Measurements from ENCODE around the gene MACO1. TPM values are rescaled to one million over a fixed set of nuclear protein-coding genes. Genes with fewer than 3 reads are reported as not detected.
A peak's percentile ranks its signal among the peaks of the same experiment; 100 is the strongest.
"Not testable (repeated sequence)": the region's sequence is repeated elsewhere in the genome, so short reads cannot be mapped to it uniquely, and the experiment has no call there.

The MACO1 gene
- total and polyA plus RNA-seq, 4 donors, result 15.3 to 23.2 (median 20.6) TPM

DNA sequence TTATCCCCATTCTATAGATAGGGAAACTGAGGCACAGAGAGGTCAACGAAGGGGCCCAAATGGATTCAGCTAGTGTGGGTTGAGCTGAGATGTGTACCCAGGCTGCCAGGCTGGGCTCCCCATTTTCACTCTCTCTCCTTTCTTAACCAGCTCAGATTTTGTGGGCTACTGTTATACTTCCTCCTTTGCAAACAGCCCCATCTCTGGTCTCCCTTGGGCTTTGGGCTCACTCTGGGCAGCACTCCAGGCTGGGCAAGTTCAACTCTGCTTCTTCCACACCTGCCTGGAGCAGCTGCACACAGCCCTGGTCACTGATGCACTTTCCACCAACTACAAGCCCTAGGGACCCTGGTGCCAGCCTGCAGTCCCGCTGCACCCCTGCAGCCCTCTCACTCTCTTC lies 32.6 kb upstream of the MACO1 start:
- not testable (repeated sequence) for H3K4me1 ChIP-seq (ENCODE audit: control insufficient read depth in 4 of 4, insufficient read depth in 4 of 4, low read length in 3 of 4); H3K27me3 ChIP-seq (ENCODE audit: control insufficient read depth in 4 of 4, insufficient read depth in 4 of 4, low read length in 3 of 4); DNase-seq (ENCODE audit: low spot score); H3K27ac ChIP-seq (ENCODE audit: low read depth in 1 of 2, low read length in 2 of 2); H3K36me3 ChIP-seq (ENCODE audit: control insufficient read depth in 4 of 4, insufficient read depth in 3 of 4, low read depth in 1 of 4, low read length in 3 of 4); H3K4me3 ChIP-seq (ENCODE audit: low read depth in 1 of 3, low read length in 3 of 3); H3K9ac ChIP-seq (ENCODE audit: low read depth in 1 of 2, low read length in 2 of 2); H3K9me3 ChIP-seq (ENCODE audit: control insufficient read depth in 4 of 4, low read length in 3 of 4)
- WGBS, result no CpG with 5 or more reads among the region's 2 CpGs

DNA sequence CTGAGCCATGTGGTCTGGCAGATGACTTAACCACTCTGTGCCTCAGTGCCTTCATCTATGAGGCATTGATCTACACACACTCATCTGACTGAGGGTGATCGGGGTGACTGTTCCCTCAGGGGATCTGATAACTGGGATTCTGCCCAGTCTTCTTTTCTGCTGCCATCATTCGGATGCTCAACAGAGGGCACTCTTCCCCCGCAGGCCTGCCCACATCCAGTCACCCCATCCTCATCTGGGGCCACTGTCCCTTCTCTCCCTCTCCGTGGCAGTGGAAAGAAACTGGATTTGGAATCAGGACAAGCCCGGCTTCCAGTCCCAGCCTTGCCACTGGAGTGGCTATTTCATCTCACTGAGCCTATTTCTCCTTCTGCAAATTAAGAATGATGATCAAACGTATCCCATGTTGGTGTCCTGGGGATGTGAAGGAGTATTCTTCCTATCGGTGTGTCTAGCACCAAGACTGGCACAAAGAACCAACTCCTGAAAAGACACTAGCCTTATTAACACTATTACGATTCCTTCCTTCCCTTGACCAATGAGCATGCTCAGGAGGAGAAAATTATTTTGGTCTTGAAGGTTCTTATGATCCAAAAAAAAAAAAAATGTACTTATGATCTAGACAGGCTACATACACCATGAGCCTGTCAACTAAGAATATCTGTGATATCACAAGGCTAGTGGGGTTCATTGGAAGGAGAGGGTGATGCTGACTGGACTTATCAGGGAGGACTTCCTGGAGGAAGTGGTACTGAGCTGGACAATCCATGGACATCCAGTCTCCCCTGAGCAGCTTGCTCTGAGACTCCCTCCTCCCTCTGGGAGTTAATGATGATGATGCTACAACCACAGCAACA lies 27.5 kb upstream of the MACO1 start:
- not testable (repeated sequence) for H3K4me1 ChIP-seq (ENCODE audit: control insufficient read depth in 4 of 4, insufficient read depth in 4 of 4, low read length in 3 of 4); H3K9me3 ChIP-seq (ENCODE audit: control insufficient read depth in 4 of 4, low read length in 3 of 4); DNase-seq (ENCODE audit: low spot score); H3K27ac ChIP-seq (ENCODE audit: low read depth in 1 of 2, low read length in 2 of 2); H3K4me3 ChIP-seq (ENCODE audit: low read depth in 1 of 3, low read length in 3 of 3); H3K36me3 ChIP-seq (ENCODE audit: control insufficient read depth in 4 of 4, insufficient read depth in 3 of 4, low read depth in 1 of 4, low read length in 3 of 4); H3K27me3 ChIP-seq (ENCODE audit: control insufficient read depth in 4 of 4, insufficient read depth in 4 of 4, low read length in 3 of 4); H3K9ac ChIP-seq (ENCODE audit: low read depth in 1 of 2, low read length in 2 of 2)
- 14% methylated on average over 6 of the region's 8 CpGs for WGBS
- TF ChIP-seq, protein P1, sequence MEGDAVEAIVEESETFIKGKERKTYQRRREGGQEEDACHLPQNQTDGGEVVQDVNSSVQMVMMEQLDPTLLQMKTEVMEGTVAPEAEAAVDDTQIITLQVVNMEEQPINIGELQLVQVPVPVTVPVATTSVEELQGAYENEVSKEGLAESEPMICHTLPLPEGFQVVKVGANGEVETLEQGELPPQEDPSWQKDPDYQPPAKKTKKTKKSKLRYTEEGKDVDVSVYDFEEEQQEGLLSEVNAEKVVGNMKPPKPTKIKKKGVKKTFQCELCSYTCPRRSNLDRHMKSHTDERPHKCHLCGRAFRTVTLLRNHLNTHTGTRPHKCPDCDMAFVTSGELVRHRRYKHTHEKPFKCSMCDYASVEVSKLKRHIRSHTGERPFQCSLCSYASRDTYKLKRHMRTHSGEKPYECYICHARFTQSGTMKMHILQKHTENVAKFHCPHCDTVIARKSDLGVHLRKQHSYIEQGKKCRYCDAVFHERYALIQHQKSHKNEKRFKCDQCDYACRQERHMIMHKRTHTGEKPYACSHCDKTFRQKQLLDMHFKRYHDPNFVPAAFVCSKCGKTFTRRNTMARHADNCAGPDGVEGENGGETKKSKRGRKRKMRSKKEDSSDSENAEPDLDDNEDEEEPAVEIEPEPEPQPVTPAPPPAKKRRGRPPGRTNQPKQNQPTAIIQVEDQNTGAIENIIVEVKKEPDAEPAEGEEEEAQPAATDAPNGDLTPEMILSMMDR (IDR thresholded peaks at IDR 0.05; ENCODE audit: low read depth, low read length, missing input control), result peak; percentile 16
- TF ChIP-seq RAD21 (IDR thresholded peaks at IDR 0.05), result peak; percentile 62 to 68

GRCh38 chr1:25405731-25406305 lies 24.9 kb upstream of the MACO1 start:
- H3K27me3 ChIP-seq (ENCODE audit: control insufficient read depth in 4 of 4, insufficient read depth in 4 of 4, low read length in 3 of 4); H3K4me3 ChIP-seq (ENCODE audit: low read depth in 1 of 3, low read length in 3 of 3); H3K9ac ChIP-seq (ENCODE audit: low read depth in 1 of 2, low read length in 2 of 2); H3K36me3 ChIP-seq (ENCODE audit: control insufficient read depth in 4 of 4, insufficient read depth in 3 of 4, low read depth in 1 of 4, low read length in 3 of 4); H3K4me1 ChIP-seq (ENCODE audit: control insufficient read depth in 4 of 4, insufficient read depth in 4 of 4, low read length in 3 of 4); H3K9me3 ChIP-seq (ENCODE audit: control insufficient read depth in 4 of 4, low read length in 3 of 4); H3K27ac ChIP-seq (ENCODE audit: low read depth in 1 of 2, low read length in 2 of 2); DNase-seq (ENCODE audit: low spot score): not testable (repeated sequence)
- 80% methylated on average over 9 of the region's 12 CpGs for WGBS

- H3K4me1 ChIP-seq (ENCODE audit: control insufficient read depth in 4 of 4, insufficient read depth in 4 of 4, low read length in 3 of 4); H3K9ac ChIP-seq (ENCODE audit: low read depth in 1 of 2, low read length in 2 of 2); H3K36me3 ChIP-seq (ENCODE audit: control insufficient read depth in 4 of 4, insufficient read depth in 3 of 4, low read depth in 1 of 4, low read length in 3 of 4); H3K9me3 ChIP-seq (ENCODE audit: control insufficient read depth in 4 of 4, low read length in 3 of 4); H3K27me3 ChIP-seq (ENCODE audit: control insufficient read depth in 4 of 4, insufficient read depth in 4 of 4, low read length in 3 of 4); DNase-seq (ENCODE audit: low spot score); H3K27ac ChIP-seq (ENCODE audit: low read depth in 1 of 2, low read length in 2 of 2); H3K4me3 ChIP-seq (ENCODE audit: low read depth in 1 of 3, low read length in 3 of 3): not testable (repeated sequence)
- 90% methylated on average over 10 of the region's 10 CpGs for WGBS
Measured at GRCh38 chr1:25409641-25410427, 20.9 kb upstream of the MACO1 start.

DNA sequence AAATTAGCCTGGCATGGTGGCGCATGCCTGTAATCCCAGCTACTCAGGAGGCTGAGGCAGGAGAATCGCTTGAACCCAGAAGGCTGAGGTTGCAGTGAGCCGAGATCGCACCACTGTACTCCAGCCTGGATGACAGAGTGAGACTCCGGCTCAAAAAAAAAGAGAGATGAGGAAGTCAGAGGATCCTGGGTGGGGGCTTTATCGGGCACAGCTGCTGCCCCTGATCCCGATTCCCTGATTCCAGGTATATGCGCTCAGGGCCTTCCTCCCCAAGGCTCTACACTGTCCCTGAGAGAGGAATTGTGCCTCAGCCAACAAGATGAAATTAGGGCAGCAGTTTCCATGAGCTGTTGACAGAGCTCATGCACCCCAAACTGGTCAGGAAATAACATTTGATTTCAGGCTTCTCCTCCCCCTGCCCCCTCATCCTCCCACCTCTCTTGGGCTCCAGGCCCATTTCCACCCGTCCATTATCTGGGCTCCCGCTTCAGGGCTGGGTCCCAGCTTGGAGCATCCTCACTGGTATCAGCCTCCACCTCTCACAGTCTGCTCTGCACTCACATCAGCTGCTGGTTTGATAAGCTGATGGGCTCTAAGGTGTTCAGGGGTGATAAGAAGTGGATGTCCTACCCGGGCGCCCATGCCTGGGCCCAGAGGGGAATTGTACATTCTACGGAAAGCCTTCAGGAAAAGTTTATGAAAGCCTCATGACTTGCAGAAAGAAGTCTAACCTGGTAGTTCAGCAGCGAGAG lies 17.6 kb upstream of the MACO1 start:
- not testable (repeated sequence) for H3K27me3 ChIP-seq (ENCODE audit: control insufficient read depth in 4 of 4, insufficient read depth in 4 of 4, low read length in 3 of 4); DNase-seq (ENCODE audit: low spot score); H3K9me3 ChIP-seq (ENCODE audit: control insufficient read depth in 4 of 4, low read length in 3 of 4); H3K36me3 ChIP-seq (ENCODE audit: control insufficient read depth in 4 of 4, insufficient read depth in 3 of 4, low read depth in 1 of 4, low read length in 3 of 4); H3K9ac ChIP-seq (ENCODE audit: low read depth in 1 of 2, low read length in 2 of 2); H3K27ac ChIP-seq (ENCODE audit: low read depth in 1 of 2, low read length in 2 of 2); H3K4me1 ChIP-seq (ENCODE audit: control insufficient read depth in 4 of 4, insufficient read depth in 4 of 4, low read length in 3 of 4); H3K4me3 ChIP-seq (ENCODE audit: low read depth in 1 of 3, low read length in 3 of 3)
- 95% methylated on average over 13 of the region's 14 CpGs for WGBS

DNA sequence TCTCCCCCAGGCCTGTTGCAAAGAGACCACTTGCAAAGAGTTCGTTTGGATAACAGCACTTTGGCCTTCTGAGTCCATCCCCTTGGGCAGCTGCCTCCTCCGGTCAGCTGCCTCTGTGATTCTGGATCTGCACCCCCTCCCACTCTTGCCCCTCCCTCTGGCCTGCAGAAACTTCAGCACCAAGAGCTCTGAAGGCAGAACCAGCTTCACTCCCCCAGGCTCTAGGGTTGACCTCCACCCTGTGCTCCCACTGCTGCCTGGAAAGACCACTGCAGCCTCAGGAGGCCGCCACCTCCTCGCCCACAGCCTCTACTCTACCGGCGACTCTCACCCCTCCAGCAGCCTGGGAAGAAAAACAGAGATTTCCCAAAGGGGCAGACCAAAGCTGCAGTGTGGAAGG lies 16.5 kb upstream of the MACO1 start:
- not testable (repeated sequence) for H3K27me3 ChIP-seq (ENCODE audit: control insufficient read depth in 4 of 4, insufficient read depth in 4 of 4, low read length in 3 of 4); H3K9me3 ChIP-seq (ENCODE audit: control insufficient read depth in 4 of 4, low read length in 3 of 4); H3K4me3 ChIP-seq (ENCODE audit: low read depth in 1 of 3, low read length in 3 of 3); H3K9ac ChIP-seq (ENCODE audit: low read depth in 1 of 2, low read length in 2 of 2); DNase-seq (ENCODE audit: low spot score); H3K36me3 ChIP-seq (ENCODE audit: control insufficient read depth in 4 of 4, insufficient read depth in 3 of 4, low read depth in 1 of 4, low read length in 3 of 4); H3K4me1 ChIP-seq (ENCODE audit: control insufficient read depth in 4 of 4, insufficient read depth in 4 of 4, low read length in 3 of 4); H3K27ac ChIP-seq (ENCODE audit: low read depth in 1 of 2, low read length in 2 of 2)
- 89% methylated on average over 3 of the region's 6 CpGs for WGBS

- not testable (repeated sequence) for H3K4me3 ChIP-seq (ENCODE audit: low read depth in 1 of 3, low read length in 3 of 3); H3K9me3 ChIP-seq (ENCODE audit: control insufficient read depth in 4 of 4, low read length in 3 of 4); H3K4me1 ChIP-seq (ENCODE audit: control insufficient read depth in 4 of 4, insufficient read depth in 4 of 4, low read length in 3 of 4); H3K36me3 ChIP-seq (ENCODE audit: control insufficient read depth in 4 of 4, insufficient read depth in 3 of 4, low read depth in 1 of 4, low read length in 3 of 4); H3K9ac ChIP-seq (ENCODE audit: low read depth in 1 of 2, low read length in 2 of 2); H3K27ac ChIP-seq (ENCODE audit: low read depth in 1 of 2, low read length in 2 of 2); H3K27me3 ChIP-seq (ENCODE audit: control insufficient read depth in 4 of 4, insufficient read depth in 4 of 4, low read length in 3 of 4); DNase-seq (ENCODE audit: low spot score)
- WGBS, result 97% methylated on average over 1 of the region's 1 CpG
Measured at GRCh38 chr1:25414578-25414977, 16.1 kb upstream of the MACO1 start.
